CD4-positive, alpha-beta T cell treated with Interleukin-10 for 1 hour (primary cell): ENCODE results near the gene ZNF189.
"Not testable (repeated sequence)": the region's sequence is repeated elsewhere in the genome, so short reads cannot be mapped to it uniquely, and the experiment has no call there.

Experiments
- DNase-seq: peaks from one replicate; pipeline ENCODE4 v3.0.0-alpha.2; 2020

Gene ZNF189

DNA sequence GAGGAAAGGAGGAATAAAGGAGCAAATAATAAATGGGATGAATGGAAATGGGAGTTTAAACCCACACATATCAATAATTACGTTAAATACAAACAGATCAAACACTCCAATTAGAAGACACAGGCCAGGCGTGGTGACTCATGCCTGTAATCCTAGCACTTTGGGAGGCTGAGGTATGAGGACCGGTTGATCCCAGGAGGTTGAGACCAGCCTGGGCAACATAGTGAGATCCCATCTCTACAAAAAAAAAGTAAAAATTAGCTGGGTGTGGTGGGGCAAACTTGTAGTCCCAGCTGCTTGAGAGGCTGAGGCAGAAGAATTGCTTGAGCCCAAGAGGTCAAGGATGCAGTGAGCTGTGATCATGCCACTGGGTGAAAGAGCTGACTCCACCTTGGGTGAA lies 17.5 kb upstream of the ZNF189 start:
- DNase-seq: no peak

DNA sequence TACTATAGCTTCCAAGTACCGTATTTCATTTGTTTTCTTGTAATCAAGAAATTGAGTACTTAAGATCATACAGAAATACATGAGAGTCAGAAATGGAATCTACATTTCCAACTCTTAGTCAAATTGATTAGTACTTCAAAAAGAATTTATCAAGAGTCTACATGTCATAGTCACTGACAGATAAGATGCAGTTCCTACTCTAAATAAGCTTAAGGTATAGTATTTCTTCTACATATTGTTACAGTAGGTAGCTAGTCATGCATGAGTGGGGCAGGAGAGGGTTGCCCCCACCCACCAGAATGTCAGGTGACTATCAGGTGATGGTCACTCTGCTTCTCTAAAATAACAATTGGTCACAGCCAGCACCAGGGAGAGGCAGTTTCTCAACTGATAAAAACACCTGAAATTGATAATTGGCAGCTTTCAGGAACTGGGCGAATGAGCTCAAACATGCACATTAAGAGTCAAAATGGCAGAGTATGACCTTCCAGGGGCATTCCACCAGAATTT lies 16.8 kb upstream of the ZNF189 start:
- no peak for DNase-seq

DNA sequence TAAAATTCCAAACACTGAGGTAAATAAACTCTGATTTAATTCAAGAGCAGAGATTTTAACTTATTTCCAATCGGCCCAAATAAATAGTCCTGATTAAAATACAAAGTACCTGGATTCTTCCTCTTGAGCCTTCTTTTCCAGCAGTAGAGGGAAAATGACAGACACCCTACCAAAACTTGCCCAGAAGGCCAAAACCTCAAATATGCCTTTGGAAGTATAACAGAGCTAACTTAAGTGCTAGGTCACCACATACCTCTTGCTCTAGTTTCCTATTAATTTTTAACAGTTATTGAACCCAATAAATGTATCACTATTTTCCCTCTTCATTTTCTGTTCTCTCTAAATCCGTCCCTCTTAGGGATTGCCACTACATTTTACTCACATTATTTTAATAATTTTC lies 15.3 kb upstream of the ZNF189 start:
- no peak for DNase-seq

DNA sequence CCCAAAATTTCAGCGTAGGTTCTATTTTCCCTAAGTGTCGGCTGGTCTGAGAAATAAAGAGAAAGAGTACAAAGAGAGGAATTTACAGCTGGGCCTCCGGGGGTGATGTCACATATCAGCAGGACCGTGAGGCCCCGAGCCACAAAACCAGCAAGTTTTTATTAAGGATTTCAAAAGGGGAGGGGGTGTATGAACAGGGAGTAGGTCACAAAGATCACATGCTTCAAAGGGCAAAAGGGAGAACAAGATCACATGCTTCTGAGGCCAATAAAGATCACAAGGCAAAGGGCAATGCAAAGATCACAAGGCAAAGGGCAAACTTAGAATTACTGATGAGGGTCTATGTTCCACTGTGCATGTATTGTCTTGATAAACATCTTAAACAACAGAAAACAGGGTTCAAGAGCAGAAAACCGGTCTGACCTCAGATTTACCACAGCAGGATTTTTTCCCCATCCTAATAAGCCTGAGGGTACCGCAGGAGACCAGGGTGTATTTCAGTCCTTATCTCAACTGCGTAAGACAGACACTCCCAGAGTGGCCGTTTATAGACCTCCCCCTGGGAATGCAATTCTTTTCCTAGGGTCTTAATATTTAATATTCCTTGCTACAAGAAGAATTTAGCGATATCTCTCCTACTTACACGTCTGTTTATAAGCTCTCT lies 13.6 kb upstream of the ZNF189 start, which contains the start of gene BAAT:
BAAT (minus strand) TSS at position 134 of the 664 bp plus-strand sequence. CDS start 13,602 bp downstream, outside the sequence.
- DNase-seq: not testable (repeated sequence)

DNA sequence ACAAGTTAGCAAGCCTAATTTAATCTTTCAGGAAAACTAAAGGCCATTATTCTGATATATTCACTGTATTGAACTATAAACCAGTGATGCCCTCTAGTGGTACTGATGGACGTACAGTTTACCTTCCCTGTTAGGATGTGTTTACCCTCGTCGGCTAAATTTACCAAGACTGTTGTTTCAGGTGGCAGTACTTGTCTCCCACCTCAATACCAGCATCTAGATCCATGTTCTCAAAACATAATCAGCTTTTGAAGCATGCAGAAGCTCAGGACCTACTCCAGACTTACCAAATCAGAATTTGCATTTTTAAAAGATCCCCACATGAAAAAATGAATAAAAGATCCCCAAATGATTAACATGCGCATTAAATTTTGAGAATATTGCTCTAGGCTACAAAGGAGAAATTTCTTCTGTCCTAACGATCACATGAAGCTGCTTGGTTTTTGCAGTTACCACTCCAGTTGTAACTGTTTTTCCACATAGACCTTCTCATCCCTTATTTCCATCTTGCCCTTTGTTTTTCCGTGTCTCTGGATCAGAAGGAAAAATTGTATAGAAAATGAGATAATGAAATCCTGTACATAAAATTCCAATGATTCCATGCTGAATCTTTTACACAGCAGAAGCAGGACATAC lies 10.7 kb upstream of the ZNF189 start:
- peak; percentile 49 for DNase-seq

DNA sequence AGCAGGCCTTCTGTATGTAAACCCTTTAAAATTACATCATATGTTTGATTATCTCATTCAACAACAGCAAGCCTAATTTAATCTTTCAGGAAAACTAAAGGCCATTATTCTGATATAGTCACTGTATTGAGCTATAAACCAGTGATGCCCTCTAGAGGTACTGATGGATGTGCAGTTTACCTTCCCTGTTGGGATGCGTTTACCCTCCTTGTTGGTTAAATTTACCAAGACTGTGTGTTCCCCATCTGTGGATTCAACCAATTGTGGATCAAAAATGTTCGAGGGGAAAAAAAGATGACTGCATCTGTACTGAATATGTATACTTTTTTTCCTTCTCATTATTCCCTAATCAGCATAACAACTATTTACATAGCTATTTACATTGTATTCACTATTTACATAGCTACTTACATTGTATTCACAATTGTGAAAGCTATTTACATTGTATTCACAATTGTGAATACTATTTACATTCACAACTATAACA lies 10.1 kb upstream of the ZNF189 start:
- no peak for DNase-seq

DNA sequence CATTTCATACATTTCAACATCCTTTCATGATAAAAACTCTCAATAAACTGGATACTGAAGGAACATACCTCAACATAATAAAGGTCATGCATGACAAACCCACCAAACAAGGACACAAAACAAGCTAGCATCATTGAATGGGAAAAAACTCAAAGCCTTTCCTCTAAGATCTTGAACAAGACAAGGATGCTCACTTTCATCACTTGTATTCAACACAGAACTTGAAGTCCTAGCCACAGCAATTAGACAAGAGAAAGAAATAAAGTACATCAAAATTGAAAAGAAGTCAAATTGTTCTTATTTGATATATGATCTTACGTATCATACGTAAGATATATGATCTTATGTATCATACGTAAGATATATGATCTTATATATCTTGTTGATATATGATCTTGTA lies 5.5 kb upstream of the ZNF189 start:
- no peak for DNase-seq

DNA sequence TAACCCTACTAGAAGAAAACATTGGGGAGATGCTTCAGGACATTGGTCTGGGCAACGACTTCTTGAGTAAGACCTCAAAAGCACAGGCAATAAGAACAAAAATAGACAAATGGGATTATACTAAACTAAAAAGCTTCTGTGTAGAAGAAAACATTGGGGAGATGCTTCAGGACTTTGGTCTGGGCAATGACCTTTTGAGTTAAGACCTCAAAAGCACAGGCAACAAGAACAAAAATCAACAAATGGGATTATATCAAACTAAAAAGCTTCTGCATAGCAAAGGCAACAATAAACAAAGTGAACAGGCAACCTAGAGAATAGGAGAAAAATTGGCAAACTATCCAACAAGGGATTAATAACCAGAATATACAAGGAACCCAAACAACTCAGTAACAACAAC lies 4.0 kb upstream of the ZNF189 start:
- no peak for DNase-seq

DNA sequence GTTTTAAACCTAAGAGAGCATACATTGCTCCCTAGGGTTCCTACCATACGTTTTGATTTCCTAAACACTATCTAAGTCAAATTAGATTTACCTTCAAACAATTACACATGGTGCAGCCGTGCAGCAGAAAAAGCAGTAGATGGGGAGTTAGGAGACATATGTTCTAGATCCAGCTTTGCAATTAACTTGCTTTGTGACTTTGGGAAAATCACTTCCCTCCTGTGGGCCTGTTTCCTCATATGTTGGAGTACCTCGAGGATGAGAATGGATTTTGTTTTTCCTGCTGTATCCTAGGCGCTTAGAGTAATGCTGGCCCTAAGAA lies 944 bp upstream of the ZNF189 start:
- DNase-seq: no peak

DNA sequence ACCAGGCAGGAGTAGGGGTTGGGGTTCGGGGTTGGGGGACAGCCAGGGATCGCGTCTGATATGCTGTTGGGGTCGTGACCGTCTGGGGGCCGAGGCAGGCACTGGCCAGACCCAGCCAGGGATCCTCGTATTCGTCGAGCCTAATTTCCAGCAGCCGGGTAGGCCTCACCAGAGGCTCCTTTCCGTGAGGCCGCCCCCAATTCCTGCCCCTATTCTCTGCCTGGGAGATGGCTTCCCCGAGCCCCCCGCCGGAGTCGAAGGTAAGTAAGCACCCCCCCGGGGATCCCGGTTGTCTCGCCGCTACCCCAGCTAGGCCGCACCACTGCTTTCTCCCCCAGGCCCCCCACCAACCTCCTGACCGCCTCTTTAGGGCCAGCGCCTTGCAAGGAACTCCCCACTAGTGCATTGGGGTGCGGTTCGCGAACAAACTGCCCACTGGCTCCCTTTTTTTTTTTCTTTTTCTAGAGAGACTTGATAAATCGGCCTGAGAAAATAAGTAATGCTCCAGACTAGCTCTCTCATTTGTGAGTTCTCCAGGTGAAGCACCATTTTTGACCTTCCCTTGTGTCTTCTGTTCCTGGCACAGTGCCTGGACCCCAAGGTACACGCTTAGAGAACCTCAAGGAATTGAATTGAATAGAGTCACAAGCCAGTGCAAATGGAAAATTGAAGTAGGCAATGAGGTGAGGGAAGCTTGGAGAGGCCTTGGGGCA lies 435 bp downstream of the ZNF189 start:
- DNase-seq: no peak

DNA sequence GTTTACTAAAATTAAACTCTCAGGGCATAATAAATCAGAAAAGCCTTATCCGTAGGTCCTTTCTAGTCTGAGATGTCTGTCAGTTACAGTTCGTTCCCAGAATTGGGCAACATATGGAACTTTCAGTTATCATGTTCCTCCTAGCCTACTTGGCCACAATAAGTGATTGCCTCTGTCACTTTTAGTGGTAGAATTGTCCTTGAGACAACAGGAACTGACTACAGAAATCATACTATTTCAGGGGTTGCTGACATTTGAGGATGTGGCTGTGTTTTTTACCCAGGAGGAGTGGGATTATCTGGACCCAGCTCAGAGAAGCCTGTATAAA lies 956 bp downstream of the ZNF189 start:
- DNase-seq: no peak

DNA sequence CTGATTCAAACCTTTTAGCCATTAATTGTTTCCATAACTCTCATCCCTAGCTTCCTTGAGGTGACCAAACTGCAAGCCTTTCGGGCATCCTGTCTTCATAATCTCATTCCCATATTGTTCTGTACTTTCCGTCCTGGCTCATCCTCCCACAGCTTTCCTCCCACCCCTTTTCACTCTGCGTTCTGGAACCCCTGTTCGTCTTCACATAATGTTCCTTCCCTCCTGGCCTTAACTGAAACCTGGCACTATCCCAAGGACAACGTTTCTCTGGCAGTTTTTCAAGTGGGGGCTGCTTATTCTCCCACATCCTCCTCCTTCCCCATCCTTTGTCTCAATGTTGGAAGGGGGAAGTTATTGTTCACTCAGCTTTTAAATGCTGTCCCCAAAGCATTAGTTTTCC lies 1.5 kb downstream of the ZNF189 start:
- DNase-seq: no peak

DNA sequence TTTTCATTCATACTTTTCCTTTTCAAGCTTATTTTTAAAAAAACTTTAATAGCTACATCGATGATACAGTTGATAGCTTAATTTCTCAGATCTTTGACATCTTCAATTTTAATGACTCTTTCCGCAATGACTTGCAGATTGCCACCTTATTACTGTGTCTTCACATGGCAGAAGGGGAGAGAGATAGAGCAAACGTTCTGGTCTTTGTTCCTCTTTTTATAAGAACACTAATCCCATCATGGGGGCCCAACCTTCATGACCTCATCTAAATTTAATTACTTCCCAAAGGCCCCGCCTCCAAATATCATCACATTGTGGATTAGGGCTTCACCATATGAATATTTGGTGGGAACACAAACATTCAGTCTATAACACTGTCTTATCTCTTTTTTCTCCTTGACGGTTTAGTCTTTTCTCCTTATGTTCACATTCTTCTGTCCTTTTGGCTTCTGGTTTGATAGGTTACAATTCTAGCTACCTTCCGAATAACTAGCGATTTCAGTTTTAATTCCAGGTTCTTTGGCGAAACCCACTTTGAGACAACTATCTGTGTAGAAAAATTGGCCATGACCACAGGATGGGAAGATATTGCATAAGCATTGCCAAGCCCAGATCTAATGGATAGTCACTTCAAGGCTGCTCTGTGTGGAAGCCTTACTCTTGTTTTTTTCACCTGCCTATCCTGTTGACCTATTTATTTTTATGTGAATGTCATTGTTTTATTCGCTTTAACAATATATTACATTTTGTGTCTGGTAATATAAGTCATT lies 5.0 kb downstream of the ZNF189 start:
- DNase-seq: no peak

DNA sequence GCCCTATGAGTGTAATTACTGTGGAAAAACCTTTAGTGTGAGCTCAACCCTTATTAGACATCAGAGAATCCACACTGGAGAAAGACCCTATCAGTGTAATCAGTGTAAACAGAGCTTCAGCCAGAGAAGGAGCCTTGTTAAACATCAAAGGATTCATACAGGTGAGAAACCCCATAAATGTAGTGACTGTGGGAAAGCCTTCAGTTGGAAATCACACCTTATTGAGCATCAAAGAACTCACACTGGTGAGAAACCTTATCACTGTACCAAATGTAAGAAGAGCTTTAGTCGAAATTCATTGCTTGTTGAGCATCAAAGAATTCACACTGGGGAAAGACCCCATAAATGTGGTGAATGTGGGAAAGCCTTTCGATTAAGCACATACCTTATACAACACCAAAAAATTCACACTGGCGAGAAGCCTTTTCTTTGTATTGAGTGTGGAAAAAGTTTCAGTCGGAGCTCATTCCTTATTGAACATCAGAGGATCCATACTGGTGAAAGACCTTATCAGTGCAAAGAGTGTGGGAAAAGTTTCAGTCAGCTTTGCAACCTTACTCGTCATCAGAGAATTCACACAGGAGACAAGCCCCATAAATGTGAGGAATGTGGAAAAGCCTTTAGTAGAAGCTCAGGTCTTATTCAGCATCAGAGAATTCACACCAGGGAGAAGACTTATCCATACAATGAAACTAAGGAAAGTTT lies 9.9 kb downstream of the ZNF189 start:
- DNase-seq: no peak

DNA sequence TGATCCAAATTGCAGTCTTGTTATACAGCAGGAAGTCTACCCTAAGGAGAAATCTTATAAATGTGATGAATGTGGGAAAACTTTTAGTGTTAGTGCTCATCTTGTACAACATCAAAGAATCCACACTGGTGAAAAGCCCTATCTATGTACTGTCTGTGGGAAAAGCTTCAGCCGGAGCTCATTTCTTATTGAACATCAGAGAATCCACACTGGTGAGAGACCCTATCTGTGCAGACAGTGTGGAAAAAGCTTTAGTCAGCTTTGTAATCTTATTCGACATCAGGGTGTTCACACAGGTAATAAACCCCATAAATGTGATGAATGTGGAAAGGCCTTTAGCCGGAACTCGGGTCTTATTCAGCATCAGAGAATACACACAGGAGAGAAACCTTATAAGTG lies 10.4 kb downstream of the ZNF189 start:
- no peak for DNase-seq

DNA sequence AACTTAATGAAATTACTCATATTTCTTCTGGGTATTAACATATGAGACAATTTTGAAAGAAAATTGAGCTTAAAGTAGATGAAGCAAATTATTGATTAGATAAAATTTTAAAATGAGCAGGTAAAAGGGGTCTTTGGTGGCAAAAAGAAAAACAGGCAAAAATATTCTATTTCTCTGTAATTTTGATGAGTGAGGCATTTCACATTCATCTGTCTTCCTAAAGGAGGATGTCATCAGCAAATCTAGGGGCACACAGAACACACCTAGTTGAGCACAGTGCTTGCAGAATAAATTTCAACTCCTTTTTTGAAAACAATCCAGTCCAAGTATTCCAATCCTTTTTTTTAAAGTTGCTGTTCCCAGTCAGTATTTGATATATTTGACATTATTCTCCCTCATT lies 16.2 kb downstream of the ZNF189 start:
- no peak for DNase-seq

DNA sequence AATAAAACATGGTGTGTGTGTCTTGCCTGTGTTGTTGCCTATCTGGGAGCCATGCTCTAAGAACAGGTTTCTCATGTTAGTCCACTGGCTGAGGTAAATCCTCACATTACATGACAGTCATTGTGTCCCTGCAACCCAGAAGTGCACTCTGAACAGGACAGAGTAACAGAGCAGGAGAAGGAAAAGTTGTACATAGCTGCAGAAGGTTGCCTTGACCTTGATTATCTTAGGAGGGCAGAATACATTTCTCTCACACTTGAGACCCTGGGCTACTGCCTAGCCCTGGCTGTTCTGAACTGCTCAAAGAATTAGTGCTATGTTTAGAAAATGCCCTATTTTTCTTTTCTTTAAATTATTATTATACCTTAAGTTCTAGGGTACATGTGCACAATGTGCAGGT lies 16.9 kb downstream of the ZNF189 start:
- DNase-seq: no peak

DNA sequence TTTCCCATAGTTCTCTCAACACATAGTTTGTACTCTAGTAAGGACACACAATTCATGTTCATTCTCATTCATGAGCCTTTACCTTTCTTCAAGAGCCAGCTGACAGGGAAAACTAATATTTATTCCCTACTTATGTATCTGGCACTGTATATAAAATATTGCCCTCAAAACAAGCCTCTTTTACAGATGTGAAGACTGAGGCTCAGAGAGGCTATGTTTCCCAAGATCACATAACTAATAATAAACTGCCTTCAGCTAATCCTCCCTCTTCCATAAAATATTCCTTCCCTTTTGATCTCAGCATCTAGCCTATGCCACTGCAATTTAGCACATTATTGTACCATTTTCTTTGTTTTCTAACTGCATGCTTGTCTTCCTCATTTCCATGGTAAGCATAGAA lies 18.7 kb downstream of the ZNF189 start:
- DNase-seq: no peak

DNA sequence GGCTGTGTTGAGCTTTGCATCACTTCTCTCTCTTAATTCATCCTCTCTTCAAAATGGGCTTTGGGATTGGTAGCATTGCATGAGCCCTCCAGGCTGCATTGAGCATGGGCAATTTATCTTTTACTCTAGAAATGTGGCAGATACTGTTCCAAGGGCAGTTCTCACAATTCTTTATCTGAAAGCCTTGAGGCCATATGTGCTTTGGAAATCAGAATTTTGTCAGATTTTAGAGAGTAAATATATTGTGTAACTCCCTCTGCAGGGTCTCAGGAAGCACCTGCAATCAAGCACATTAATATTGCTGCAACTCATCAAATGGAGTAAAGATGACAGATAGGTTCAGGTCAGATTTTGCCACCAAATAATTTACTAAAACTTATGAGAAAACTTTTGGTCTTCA lies 19.3 kb downstream of the ZNF189 start:
- DNase-seq: no peak

DNA sequence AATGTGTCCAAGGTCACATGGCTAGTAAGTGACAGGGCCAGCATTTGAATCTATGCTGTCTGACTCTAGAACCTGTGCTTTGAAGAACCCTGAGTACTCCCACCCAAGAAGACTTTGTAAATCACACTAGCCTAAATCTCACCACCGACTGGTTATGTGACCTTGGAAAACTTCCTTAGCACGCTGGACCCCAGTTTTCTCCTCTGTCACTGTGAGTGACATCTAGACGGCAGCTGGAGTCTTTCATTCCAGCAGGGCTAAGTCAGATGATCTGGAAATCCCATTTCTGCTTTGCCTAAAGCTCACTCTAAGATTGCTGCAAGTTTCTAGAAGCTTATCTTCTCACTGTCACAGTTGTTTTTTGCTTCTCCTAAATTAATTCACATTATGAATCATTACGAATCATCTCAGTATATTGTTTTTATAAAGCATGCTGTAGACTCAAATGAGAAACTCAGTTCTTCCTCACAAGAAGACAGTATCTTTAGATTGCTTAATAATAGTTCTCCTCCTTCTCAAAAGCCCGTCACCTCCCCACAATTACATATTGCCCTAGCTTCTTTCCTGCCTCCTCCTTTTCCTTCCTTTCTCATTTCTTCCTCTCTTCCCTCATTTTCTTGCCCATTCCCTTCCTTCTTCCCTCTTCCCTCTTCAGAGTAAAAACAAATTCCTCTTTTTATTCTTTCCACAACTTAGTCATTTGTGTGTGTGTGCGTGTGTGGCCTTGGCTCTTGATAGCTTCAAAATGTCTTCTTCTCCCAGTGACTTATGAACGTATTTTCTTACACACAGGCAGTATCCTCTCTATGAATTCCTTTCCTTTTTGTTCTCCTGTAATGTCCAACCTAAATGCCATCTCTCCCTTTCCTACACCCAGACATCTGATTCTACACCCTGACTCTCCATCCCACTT lies 20.1 kb downstream of the ZNF189 start:
- DNase-seq: no peak

DNA sequence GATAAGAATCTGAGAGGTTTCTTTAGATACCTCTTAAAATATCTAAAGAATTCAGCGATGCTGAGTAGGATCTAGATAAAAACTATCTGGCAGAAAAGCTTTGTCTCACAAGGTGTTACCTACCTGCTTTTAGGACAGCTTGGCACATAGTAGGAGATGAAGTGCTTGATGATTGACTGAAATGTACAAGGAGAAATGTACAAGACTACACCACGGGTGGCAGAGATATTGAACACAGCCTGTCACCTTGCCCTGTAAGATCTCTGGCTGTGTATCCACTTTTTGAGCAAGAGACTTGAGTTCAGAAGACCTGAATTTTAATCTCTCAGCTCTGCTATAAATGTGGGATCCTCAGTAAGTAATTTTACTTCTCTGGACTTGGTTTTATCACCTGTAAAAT lies 21.2 kb downstream of the ZNF189 start:
- DNase-seq: no peak

DNA sequence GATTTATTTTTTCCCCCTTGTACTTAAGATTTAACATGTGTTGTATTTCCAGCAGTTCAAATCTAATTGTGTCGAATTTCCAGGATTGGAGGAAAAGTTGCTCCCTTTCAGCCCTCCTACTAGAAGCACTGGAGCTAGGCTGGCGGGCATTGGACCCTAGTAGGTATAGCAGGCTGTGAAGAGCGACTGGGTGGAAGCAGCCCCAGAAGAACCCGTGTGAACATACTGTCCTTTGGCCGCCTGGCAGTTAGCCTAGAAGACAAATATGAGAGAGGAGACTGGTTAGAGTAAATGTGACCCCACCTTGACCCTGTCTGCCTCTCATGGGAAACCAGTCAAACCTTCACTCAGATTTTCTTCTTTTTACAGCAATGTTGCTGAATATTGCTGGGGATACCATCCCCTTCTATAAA lies 23.0 kb downstream of the ZNF189 start:
- DNase-seq: no peak
